CD4-positive, alpha-beta T cell (primary cell): ENCODE measurements around the gene CIP2A. TPM values are rescaled to one million over a fixed set of nuclear protein-coding genes. Genes with fewer than 3 reads are reported as not detected.

Experiments
- ATAC-seq: fragments of 200-7000 bp; cut with Tn5 transposase; one replicate; pipeline ENCODE4 v1.10.0; 2022; ENCODE audit warnings: mild to moderate bottlenecking; ENCODE audit not compliant: poor library complexity
- CTCF ChIA-PET: fragments of 350-600 bp; sonication (Branson Sonifier 250); formaldehyde crosslinking; loops from one replicate; lab custom pipeline; 2021; ENCODE audit warnings: antibody characterized with exemption, inconsistent platforms; lab: Charles Lee
- POLR2A ChIA-PET: fragments of 350-600 bp; sonication (Branson Sonifier 250); formaldehyde crosslinking; loops from one replicate; lab custom pipeline; 2021; ENCODE audit warnings: antibody characterized with exemption, inconsistent platforms; lab: Charles Lee
- DNase-seq, 14 experiments: peaks; one replicate each; pipeline ENCODE4 v3.0.0-alpha.2; 2013 to 2020; ENCODE audit warnings: mixed read lengths in 2 of 14
- H3K27ac ChIP-seq, 2 donors: one replicate each; pipeline versions ENCODE4 v1.5.1 to v1.7.0; 2013; ENCODE audit warnings: low read length in 2 of 2, low read depth in 1 of 2, mild to moderate bottlenecking in 1 of 2
- H3K27me3 ChIP-seq, 2 experiments: 1 replicate in 1 of 2; 2 replicates in 1 of 2; pipeline versions ENCODE4 v1.6.1 to v1.7.0; 2013; ENCODE audit warnings: low read length in 2 of 2, control low read depth in 1 of 2, mild to moderate bottlenecking in 1 of 2, moderate library complexity in 1 of 2; ENCODE audit not compliant: insufficient read depth in 2 of 2, control insufficient read depth in 1 of 2
- H3K36me3 ChIP-seq: one replicate; pipeline ENCODE4 v1.6.1; 2013; ENCODE audit warnings: low read length, control low read depth; ENCODE audit not compliant: insufficient read depth
- H3K4me1 ChIP-seq: one replicate; pipeline ENCODE4 v1.6.1; 2013; ENCODE audit warnings: low read length, control low read depth; ENCODE audit not compliant: insufficient read depth
- H3K4me3 ChIP-seq: one replicate; pipeline ENCODE4 v1.5.1; 2013; ENCODE audit warnings: mild to moderate bottlenecking, low read length, moderate library complexity
- H3K9me3 ChIP-seq, 2 experiments: 1 replicate in 1 of 2; 2 replicates in 1 of 2; pipeline versions ENCODE4 v1.6.1 to v1.7.0; 2013; ENCODE audit warnings: low read length in 2 of 2, mild to moderate bottlenecking in 2 of 2, control low read depth in 1 of 2, moderate library complexity in 1 of 2; ENCODE audit not compliant: control insufficient read depth in 1 of 2, insufficient read depth in 1 of 2
- H3K27ac Mint-ChIP-seq: one replicate; pipeline ENCODE4 v1.8.0; 2020; ENCODE audit warnings: mixed read lengths
- H3K27me3 Mint-ChIP-seq: one replicate; pipeline ENCODE4 v1.8.0; 2021; ENCODE audit warnings: mixed read lengths
- H3K36me3 Mint-ChIP-seq: one replicate; pipeline ENCODE4 v1.8.0; 2021; ENCODE audit warnings: low read depth, mixed read lengths
- H3K4me1 Mint-ChIP-seq: one replicate; pipeline ENCODE4 v1.8.0; 2021; ENCODE audit warnings: low read depth, mixed read lengths
- H3K4me3 Mint-ChIP-seq: one replicate; pipeline ENCODE4 v1.8.0; 2020; ENCODE audit warnings: mild to moderate bottlenecking, mixed read lengths
- H3K9me3 Mint-ChIP-seq: one replicate; pipeline ENCODE4 v1.8.0; 2020; ENCODE audit warnings: mixed read lengths
- CTCF ChIP-seq: fragments of 200-600 bp; IDR thresholded peaks from one replicate; pipeline ENCODE4 v1.8.0; 2022; ENCODE audit warnings: antibody characterized with exemption, mild to moderate bottlenecking
- intact Hi-C, 2 experiments: fragments of 100-400 bp; cut with DNase I in 1 of 2; cut with micrococcal nuclease in 1 of 2; formaldehyde crosslinking; loops; one replicate each; pipeline versions ENCODE4 v1.15.1 to v1.9.0; 2023 to 2025; cut with DNase I, micrococcal nuclease
- total RNA-seq, 174 experiments: library from RNA in 2 of 174; stranded (reverse) in 2 of 174; gene quantifications; one replicate each; pipeline ENCODE4 v1.2.3 and lab custom pipeline; 2021 to 2026

The CIP2A gene
- total RNA-seq, 2 experiments from 2014 or later = 2.7 to 3.9 TPM

- no peak for TF ChIP-seq CTCF
- Mint-ChIP-seq H3K27ac (no peak overlapping the region), H3K27me3 (no peaks in the 10 kb centered on the region), H3K4me1 (no peaks in the 10 kb centered on the region), H3K36me3 (peaks cover 5% of the 10 kb centered on the region), H3K4me3 (no peak overlapping the region), H3K9me3 (no peaks in the 10 kb centered on the region)
- DNase-seq (no peak), ATAC-seq (no peak)
- Histone ChIP-seq H3K27ac (no peak overlapping the region), H3K4me3 (no peak overlapping the region), H3K9me3 (no peaks in the 10 kb centered on the region), H3K27me3 (no peaks in the 10 kb centered on the region), H3K36me3 (no peaks in the 10 kb centered on the region), H3K4me1 (no peaks in the 10 kb centered on the region)
- intact Hi-C loops = loop anchor here (5.0 to 10.0 kb wide), 4 partner anchors 362 to 1318 kb away; no protein-coding TSS in a partner anchor
- CTCF ChIA-PET = interaction anchor here (1.0 kb wide), 1 partner anchor 360 kb away, joined by 4 read pairs; no protein-coding TSS in a partner anchor
- POLR2A ChIA-PET = no interaction called here
Observed at GRCh38 chr3:108554913-108555571, 34.2 kb downstream of the CIP2A start.

GRCh38 chr3:108554229-108554628, 35.0 kb downstream of the CIP2A start:
- Histone ChIP-seq H3K36me3 (no peaks in the 10 kb centered on the region), H3K4me3 (no peak overlapping the region), H3K27me3 (no peaks in the 10 kb centered on the region), H3K27ac (no peak overlapping the region), H3K4me1 (no peaks in the 10 kb centered on the region), H3K9me3 (no peaks in the 10 kb centered on the region)
- ChIA-PET POLR2A (no interaction called here), CTCF (no interaction called here)
- intact Hi-C loops = loop anchor here (5.0 to 10.0 kb wide), 4 partner anchors 363 to 1317 kb away; no protein-coding TSS in a partner anchor
- no peaks in the 10 kb centered on the region for H3K9me3 Mint-ChIP-seq
- H3K4me3 Mint-ChIP-seq = no peak overlapping the region
- no peak for DNase-seq
- no peak overlapping the region for H3K27ac Mint-ChIP-seq
- TF ChIP-seq CTCF = no peak
- no peak for ATAC-seq
- H3K27me3 Mint-ChIP-seq = no peaks in the 10 kb centered on the region
- H3K36me3 Mint-ChIP-seq = peaks cover 5% of the 10 kb centered on the region
- no peaks in the 10 kb centered on the region for H3K4me1 Mint-ChIP-seq

DNA sequence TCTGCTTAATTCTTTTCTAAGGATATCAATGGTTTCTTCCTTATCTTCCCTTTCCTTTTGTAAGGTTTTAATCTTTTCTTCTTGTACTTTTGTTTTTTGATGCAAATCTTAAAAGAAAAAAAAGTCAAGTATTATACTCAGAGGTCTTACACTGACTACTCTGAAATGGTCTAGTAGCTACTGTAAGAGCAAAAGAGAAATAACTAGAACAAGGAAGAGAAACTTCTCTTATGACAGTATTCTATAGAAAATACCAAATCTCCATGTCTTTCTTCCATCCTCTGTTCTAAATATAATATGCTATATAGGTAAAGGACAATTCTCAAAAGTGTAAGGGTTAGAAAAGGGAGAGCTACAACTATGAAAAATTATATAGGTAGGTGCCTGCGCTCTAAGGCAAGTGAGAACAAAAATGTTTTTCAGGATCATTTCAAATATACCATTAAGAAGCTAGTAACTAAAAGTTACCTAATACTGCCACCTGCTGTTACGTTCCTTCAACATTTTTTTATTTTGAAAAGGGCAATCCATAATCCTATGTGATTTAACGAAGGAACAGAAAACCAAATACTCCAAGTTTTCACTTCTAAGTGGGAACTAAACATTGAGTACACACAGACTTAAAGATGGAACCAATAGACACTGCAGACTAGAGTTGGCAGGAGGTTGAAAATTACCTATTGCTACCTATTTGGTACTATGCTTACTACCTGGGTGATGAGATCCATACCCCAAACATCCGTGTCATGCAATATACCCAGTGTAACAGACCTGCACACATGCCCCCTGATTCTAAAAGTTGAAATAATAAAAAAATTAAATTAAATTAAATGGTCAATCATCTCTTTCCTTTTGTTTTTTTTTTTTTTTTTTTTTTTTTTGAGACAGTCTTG, 36.7 kb downstream of the CIP2A start:
- no peaks in the 10 kb centered on the region for H3K27me3 ChIP-seq
- Mint-ChIP-seq H3K9me3 (no peaks in the 10 kb centered on the region), H3K27ac (no peak overlapping the region), H3K4me1 (no peaks in the 10 kb centered on the region), H3K36me3 (no peaks in the 10 kb centered on the region), H3K27me3 (no peaks in the 10 kb centered on the region), H3K4me3 (no peak overlapping the region)
- peak; percentile 62 for TF ChIP-seq CTCF
- H3K4me3 ChIP-seq = no peak overlapping the region
- DNase-seq (peak in 4 of 14 experiments; percentile 9 to 68 (median 62)), ATAC-seq (no peak)
- H3K27ac ChIP-seq = no peak overlapping the region
- ChIA-PET POLR2A (interaction anchor here (1.1 to 1.4 kb wide), 2 partner anchors 37 kb away, joined by 3 to 4 read pairs; partner anchors contain the start of genes CIP2A and DZIP3), CTCF (interaction anchor here (0.7 to 2.6 kb wide), 6 partner anchors 38 to 875 kb away, joined by 3 to 16 read pairs (median 4); no protein-coding TSS in a partner anchor)
- H3K4me1 ChIP-seq = no peaks in the 10 kb centered on the region
- intact Hi-C loops = loop anchor here (1.0 to 10.0 kb wide), 6 partner anchors 63 to 1316 kb away; no protein-coding TSS in a partner anchor
- H3K36me3 ChIP-seq = no peaks in the 10 kb centered on the region
- no peaks in the 10 kb centered on the region for H3K9me3 ChIP-seq
